Left lung (tissue), 10 donors: ENCODE data around the gene IPPK. TPM values are rescaled to one million over a fixed set of nuclear protein-coding genes. Genes with fewer than 3 reads are reported as not detected.

Experiments
- ATAC-seq: fragments of 200-7000 bp; cut with Tn5 transposase; one replicate; pipeline ENCODE4 v1.9.1; 2020; ENCODE audit warnings: moderate library complexity
- DNase-seq, 4 donors: peaks; one replicate each; pipeline ENCODE4 v3.0.0-alpha.2; 2013 to 2020
- H3K27ac ChIP-seq, 2 donors: fragments of 200-600 bp; sonication (generic) in 1 of 2; one replicate each; pipeline versions ENCODE4 v1.5.0 to v1.8.0; 2020 to 2021
- H3K27me3 ChIP-seq, 2 donors: fragments of 200-600 bp; sonication (generic) in 1 of 2; one replicate each; pipeline versions ENCODE4 v1.5.0 to v1.8.0; 2020 to 2021
- H3K36me3 ChIP-seq, 2 donors: fragments of 200-600 bp; sonication (generic) in 1 of 2; one replicate each; pipeline versions ENCODE4 v1.5.0 to v1.8.0; 2020 to 2021
- H3K4me1 ChIP-seq, 2 donors: fragments of 200-600 bp; one replicate each; pipeline ENCODE4 v1.8.0; 2021
- H3K4me3 ChIP-seq, 2 donors: fragments of 200-600 bp; sonication (generic) in 1 of 2; one replicate each; pipeline versions ENCODE4 v1.5.0 to v1.8.0; 2020 to 2021; ENCODE audit warnings: mild to moderate bottlenecking in 1 of 2
- H3K9me3 ChIP-seq, 2 donors: fragments of 200-600 bp; sonication (generic) in 1 of 2; one replicate each; pipeline versions ENCODE4 v1.5.0 to v1.8.0; 2020 to 2021
- CTCF ChIP-seq, 2 donors: fragments of 200-600 bp; sonication (generic) in 1 of 2; IDR thresholded peaks; one replicate each; pipeline versions ENCODE4 v1.5.0 to v1.8.0; 2021; ENCODE audit warnings: antibody characterized with exemption in 2 of 2
- intact Hi-C, 2 donors: fragments of 100-400 bp; cut with DNase I; formaldehyde crosslinking; loops; one replicate each; pipeline versions ENCODE4 v1.11.2 to v1.14.2; 2022
- polyA plus RNA-seq, 6 donors: library from polyadenylated mRNA; unstranded; fragments of 120-200 nt; gene quantifications; one replicate each; pipeline ENCODE4 v1.2.1, GENCODE V29; 2013; ENCODE audit not compliant: insufficient read length in 6 of 6
- total RNA-seq, 2 donors: library from RNA; stranded (reverse); fragmentation: NEBNext Ultra II Directional; extraction: Animal tissue kit (Norgen Biotek cat#: 25700); gene quantifications; one replicate each; pipeline ENCODE4 v1.2.1, GENCODE V29; 2021
- donor health status: DM: no; HTN: yes; CAD: no.
- donor health status: DM: no; HTN: no; CAD: no.

Gene IPPK
- total and polyA plus RNA-seq, 8 donors: 6.5 to 10.8 (median 8.7) TPM

- Histone ChIP-seq H3K27me3 (no peaks in the 10 kb centered on the region), H3K27ac (no peak overlapping the region), H3K4me3 (no peak overlapping the region), H3K36me3 (peaks cover 0 to 97% of the 10 kb centered on the region in 2 donors), H3K9me3 (no peaks in the 10 kb centered on the region), H3K4me1 (no peaks in the 10 kb centered on the region)
- ATAC-seq: peak; percentile 50
- intact Hi-C loops: no loop called here
- DNase-seq: peak in 1 of 4 donors; percentile 47
- TF ChIP-seq CTCF (IDR thresholded peaks at IDR 0.05): no peak
These were observed 18.9 kb downstream of the IPPK start for GRCh38 chr9:92650839-92651621.

GRCh38 chr9:92650296-92650695 is 19.6 kb downstream of the IPPK start:
- no peak overlapping the region for H3K4me3 ChIP-seq
- peaks cover 0 to 97% of the 10 kb centered on the region in 2 donors for H3K36me3 ChIP-seq
- H3K27ac ChIP-seq: no peak overlapping the region
- intact Hi-C loops: no loop called here
- TF ChIP-seq CTCF (IDR thresholded peaks at IDR 0.05): no peak
- H3K4me1 ChIP-seq: no peaks in the 10 kb centered on the region
- no peak for ATAC-seq
- peaks cover 0 to 4% of the 10 kb centered on the region in 2 donors for H3K9me3 ChIP-seq
- DNase-seq: peak in 1 of 4 donors; percentile 10
- no peaks in the 10 kb centered on the region for H3K27me3 ChIP-seq

GRCh38 chr9:92649007-92649406 is 20.9 kb downstream of the IPPK start:
- ATAC-seq (no peak), DNase-seq (no peak)
- peaks cover 0 to 97% of the 10 kb centered on the region in 2 donors for H3K36me3 ChIP-seq
- H3K4me1 ChIP-seq: no peaks in the 10 kb centered on the region
- peaks cover 0 to 4% of the 10 kb centered on the region in 2 donors for H3K9me3 ChIP-seq
- no peaks in the 10 kb centered on the region for H3K27me3 ChIP-seq
- H3K4me3 ChIP-seq: no peak overlapping the region
- intact Hi-C loops: loop anchor here in 1 of 2 donors (10.0 kb wide), 1 partner anchor 514 kb away; no protein-coding TSS in a partner anchor
- H3K27ac ChIP-seq: no peak overlapping the region
- no peak for TF ChIP-seq CTCF (IDR thresholded peaks at IDR 0.05)

- Histone ChIP-seq H3K9me3 (peaks cover 0 to 4% of the 10 kb centered on the region in 2 donors), H3K36me3 (peaks cover 0 to 97% of the 10 kb centered on the region in 2 donors), H3K27me3 (no peaks in the 10 kb centered on the region), H3K4me1 (no peaks in the 10 kb centered on the region), H3K4me3 (no peak overlapping the region), H3K27ac (no peak overlapping the region)
- DNase-seq (no peak), ATAC-seq (no peak)
- no peak for TF ChIP-seq CTCF (IDR thresholded peaks at IDR 0.05)
- intact Hi-C loops: loop anchor here in 1 of 2 donors (10.0 kb wide), 1 partner anchor 514 kb away; no protein-coding TSS in a partner anchor
These were observed 21.4 kb downstream of the IPPK start for GRCh38 chr9:92648474-92648971.
